Mesendoderm (in vitro differentiated cells): ENCODE results near the gene GLB1L3.

Source experiments
- DNase-seq: peaks from one replicate; pipeline ENCODE4 v3.0.0; 2013
- H2AK5ac ChIP-seq: 2 replicates; pipeline ENCODE4 v1.6.1; 2013; ENCODE audit warnings: low read length, inconsistent platforms
- H2BK120ac ChIP-seq: 2 replicates; pipeline ENCODE4 v1.6.1; 2013; ENCODE audit warnings: low read depth, mild to moderate bottlenecking, low read length, moderate library complexity, mixed read lengths
- H2BK15ac ChIP-seq: replicated peaks from 2 replicates; pipeline ENCODE4 v1.6.1; 2013; ENCODE audit warnings: low read depth, mild to moderate bottlenecking, moderate library complexity
- H2BK5ac ChIP-seq: 2 replicates; pipeline ENCODE4 v1.6.1; 2013; ENCODE audit warnings: low read length, inconsistent platforms
- H3K18ac ChIP-seq: 2 replicates; pipeline ENCODE4 v1.6.1; 2013; ENCODE audit warnings: mild to moderate bottlenecking, low read length, mixed read lengths
- H3K23ac ChIP-seq: one replicate; pipeline ENCODE4 v1.6.1; 2013; ENCODE audit warnings: low read length
- H3K27ac ChIP-seq: 2 replicates; pipeline ENCODE4 v1.5.1; 2013; ENCODE audit warnings: low read depth, mild to moderate bottlenecking, inconsistent platforms, low read length, moderate library complexity
- H3K27me3 ChIP-seq: 2 replicates; pipeline ENCODE4 v1.6.1; 2013; ENCODE audit warnings: low read length, control low read depth, mild to moderate bottlenecking, inconsistent platforms; ENCODE audit not compliant: insufficient read depth, poor library complexity
- H3K36me3 ChIP-seq: 2 replicates; pipeline ENCODE4 v1.6.1; 2013; ENCODE audit warnings: low read length, inconsistent platforms; ENCODE audit not compliant: control insufficient read depth, insufficient read depth
- H3K4ac ChIP-seq: one replicate; pipeline ENCODE4 v1.6.1; 2013; ENCODE audit warnings: low read depth, mild to moderate bottlenecking, low read length, moderate library complexity
- H3K4me1 ChIP-seq: 2 replicates; pipeline ENCODE4 v1.6.1; 2013; ENCODE audit warnings: low read depth, low read length, inconsistent platforms; ENCODE audit not compliant: control insufficient read depth
- H3K4me2 ChIP-seq: 2 replicates; pipeline ENCODE4 v1.6.1; 2013; ENCODE audit warnings: low read length
- H3K4me3 ChIP-seq: 2 replicates; pipeline ENCODE4 v1.5.1; 2013; ENCODE audit warnings: mild to moderate bottlenecking, low read length
- H3K56ac ChIP-seq: one replicate; pipeline ENCODE4 v1.6.1; 2013; ENCODE audit warnings: low read length
- H3K79me1 ChIP-seq: 2 replicates; pipeline ENCODE4 v1.6.1; 2013; ENCODE audit warnings: low read length, inconsistent platforms
- H3K79me2 ChIP-seq: 2 replicates; pipeline ENCODE4 v1.6.1; 2013; ENCODE audit warnings: mild to moderate bottlenecking, low read length; ENCODE audit not compliant: control insufficient read depth, insufficient read depth
- H3K9ac ChIP-seq: 2 replicates; pipeline ENCODE4 v1.6.1; 2013; ENCODE audit warnings: low read length, inconsistent platforms
- H4K5ac ChIP-seq: one replicate; pipeline ENCODE4 v1.6.1; 2013; ENCODE audit warnings: low read length
- H4K8ac ChIP-seq: one replicate; pipeline ENCODE4 v1.6.1; 2013; ENCODE audit warnings: low read depth, mild to moderate bottlenecking, control low read depth, low read length, moderate library complexity
- WGBS: extraction: QIAGEN DNeasy Blood & Tissue Kit; methylation state at CpG from one replicate; pipeline ENCODE4 v1.1.7; 2013; ENCODE audit warnings: low lambda C conversion rate, missing lambda C conversion rate; ENCODE audit not compliant: insufficient coverage; ENCODE audit errors: extremely low coverage; 5-methylcytosine and 5-hydroxymethylcytosine counted together

The GLB1L3 gene

GRCh38 chr11:134345237-134345550, 69.0 kb downstream of the GLB1L3 start:
- H2BK120ac ChIP-seq, result no peak overlapping the region
- no peaks in the 10 kb centered on the region for H3K79me2 ChIP-seq
- no peak overlapping the region for H4K8ac ChIP-seq
- no peaks in the 10 kb centered on the region for H3K36me3 ChIP-seq
- peaks cover 2% of the 10 kb centered on the region for H3K4me1 ChIP-seq
- no peak overlapping the region for H3K4me3 ChIP-seq
- H3K27ac ChIP-seq, result no peak overlapping the region
- no peak overlapping the region for H2BK5ac ChIP-seq
- H2BK15ac ChIP-seq, result no peak overlapping the region
- no peak overlapping the region for H2AK5ac ChIP-seq
- H3K4me2 ChIP-seq, result no peak overlapping the region
- no CpG with 5 or more reads among the region's 4 CpGs for WGBS
- H3K27me3 ChIP-seq, result no peaks in the 10 kb centered on the region
- no peak for DNase-seq
- no peak overlapping the region for H3K18ac ChIP-seq
- no peak overlapping the region for H3K4ac ChIP-seq
- no peak overlapping the region for H4K5ac ChIP-seq
- H3K56ac ChIP-seq, result no peak overlapping the region
- H3K23ac ChIP-seq, result no peak overlapping the region
- no peak overlapping the region for H3K9ac ChIP-seq
- H3K79me1 ChIP-seq, result no peaks in the 10 kb centered on the region

- Histone ChIP-seq H3K27ac (no peak overlapping the region), H4K5ac (no peak overlapping the region), H2AK5ac (no peak overlapping the region), H4K8ac (no peak overlapping the region), H3K79me1 (no peaks in the 10 kb centered on the region), H3K4me3 (no peak overlapping the region), H2BK5ac (no peak overlapping the region), H3K4me2 (no peak overlapping the region), H3K4me1 (peaks cover 2% of the 10 kb centered on the region), H3K9ac (no peak overlapping the region), H2BK15ac (no peak overlapping the region), H3K4ac (no peak overlapping the region), H2BK120ac (no peak overlapping the region), H3K18ac (no peak overlapping the region), H3K36me3 (no peaks in the 10 kb centered on the region), H3K27me3 (no peaks in the 10 kb centered on the region), H3K56ac (no peak overlapping the region), H3K79me2 (no peaks in the 10 kb centered on the region), H3K23ac (no peak overlapping the region)
- DNase-seq, result no peak
- no CpG with 5 or more reads among the region's 22 CpGs for WGBS
Measured at GRCh38 chr11:134346101-134346975, 70.2 kb downstream of the GLB1L3 start.

- H3K23ac ChIP-seq, result no peak overlapping the region
- no peak overlapping the region for H2AK5ac ChIP-seq
- no peak overlapping the region for H3K56ac ChIP-seq
- no peaks in the 10 kb centered on the region for H3K79me2 ChIP-seq
- peaks cover 2% of the 10 kb centered on the region for H3K4me1 ChIP-seq
- H3K79me1 ChIP-seq, result no peaks in the 10 kb centered on the region
- H3K9ac ChIP-seq, result no peak overlapping the region
- WGBS, result no CpG with 5 or more reads among the region's 5 CpGs
- H3K36me3 ChIP-seq, result no peaks in the 10 kb centered on the region
- no peak overlapping the region for H3K4ac ChIP-seq
- H2BK5ac ChIP-seq, result no peak overlapping the region
- H4K5ac ChIP-seq, result no peak overlapping the region
- no peak overlapping the region for H3K4me3 ChIP-seq
- H3K27me3 ChIP-seq, result no peaks in the 10 kb centered on the region
- H4K8ac ChIP-seq, result no peak overlapping the region
- no peak for DNase-seq
- no peak overlapping the region for H2BK120ac ChIP-seq
- no peak overlapping the region for H3K18ac ChIP-seq
- H3K4me2 ChIP-seq, result no peak overlapping the region
- H3K27ac ChIP-seq, result no peak overlapping the region
- H2BK15ac ChIP-seq, result no peak overlapping the region
Measured at GRCh38 chr11:134346976-134347350, 70.8 kb downstream of the GLB1L3 start.

- no peak overlapping the region for H2AK5ac ChIP-seq
- H3K4me1 ChIP-seq, result peaks cover 2% of the 10 kb centered on the region
- no peaks in the 10 kb centered on the region for H3K79me1 ChIP-seq
- H3K56ac ChIP-seq, result no peak overlapping the region
- no peak overlapping the region for H2BK15ac ChIP-seq
- H2BK120ac ChIP-seq, result no peak overlapping the region
- H4K5ac ChIP-seq, result no peak overlapping the region
- no peak for DNase-seq
- no peak overlapping the region for H3K4ac ChIP-seq
- H2BK5ac ChIP-seq, result no peak overlapping the region
- no peak overlapping the region for H3K27ac ChIP-seq
- H3K18ac ChIP-seq, result no peak overlapping the region
- no peaks in the 10 kb centered on the region for H3K79me2 ChIP-seq
- H3K36me3 ChIP-seq, result no peaks in the 10 kb centered on the region
- no peak overlapping the region for H3K9ac ChIP-seq
- no peaks in the 10 kb centered on the region for H3K27me3 ChIP-seq
- WGBS, result no CpG with 5 or more reads among the region's 10 CpGs
- no peak overlapping the region for H4K8ac ChIP-seq
- H3K4me3 ChIP-seq, result no peak overlapping the region
- no peak overlapping the region for H3K23ac ChIP-seq
- H3K4me2 ChIP-seq, result no peak overlapping the region
Measured at GRCh38 chr11:134347441-134347840, 71.3 kb downstream of the GLB1L3 start.

- no peak overlapping the region for H3K27ac ChIP-seq
- H3K79me2 ChIP-seq, result no peaks in the 10 kb centered on the region
- no peaks in the 10 kb centered on the region for H3K27me3 ChIP-seq
- H3K4me3 ChIP-seq, result no peak overlapping the region
- no peak overlapping the region for H3K4ac ChIP-seq
- DNase-seq, result peak; percentile 75
- H2AK5ac ChIP-seq, result no peak overlapping the region
- H4K8ac ChIP-seq, result no peak overlapping the region
- no peak overlapping the region for H4K5ac ChIP-seq
- WGBS, result no CpG with 5 or more reads among the region's 6 CpGs
- H3K4me1 ChIP-seq, result peaks cover 2% of the 10 kb centered on the region
- H3K79me1 ChIP-seq, result no peaks in the 10 kb centered on the region
- H3K56ac ChIP-seq, result no peak overlapping the region
- no peak overlapping the region for H3K23ac ChIP-seq
- H2BK5ac ChIP-seq, result no peak overlapping the region
- no peak overlapping the region for H2BK120ac ChIP-seq
- no peak overlapping the region for H2BK15ac ChIP-seq
- no peaks in the 10 kb centered on the region for H3K36me3 ChIP-seq
- no peak overlapping the region for H3K4me2 ChIP-seq
- no peak overlapping the region for H3K9ac ChIP-seq
- H3K18ac ChIP-seq, result peak overlapping the region; percentile 44
Measured at GRCh38 chr11:134349109-134349801, 73.1 kb downstream of the GLB1L3 start.
